Breast epithelium (tissue), 3 donors: ENCODE measurements around the gene FRMPD4.

ENCODE experiments used
- POLR2A ChIP-seq: fragments of 450-650 bp; IDR thresholded peaks from one replicate; pipeline ENCODE4 v1.6.1; 2016; ENCODE audit warnings: antibody characterized with exemption, mild to moderate bottlenecking, moderate library complexity
- POLR2AphosphoS5 ChIP-seq, 3 donors: sonication (generic); formaldehyde crosslinking; IDR thresholded peaks; one replicate each; pipeline ENCODE4 v1.6.1; 2017; ENCODE audit warnings: antibody characterized with exemption in 3 of 3

DNA sequence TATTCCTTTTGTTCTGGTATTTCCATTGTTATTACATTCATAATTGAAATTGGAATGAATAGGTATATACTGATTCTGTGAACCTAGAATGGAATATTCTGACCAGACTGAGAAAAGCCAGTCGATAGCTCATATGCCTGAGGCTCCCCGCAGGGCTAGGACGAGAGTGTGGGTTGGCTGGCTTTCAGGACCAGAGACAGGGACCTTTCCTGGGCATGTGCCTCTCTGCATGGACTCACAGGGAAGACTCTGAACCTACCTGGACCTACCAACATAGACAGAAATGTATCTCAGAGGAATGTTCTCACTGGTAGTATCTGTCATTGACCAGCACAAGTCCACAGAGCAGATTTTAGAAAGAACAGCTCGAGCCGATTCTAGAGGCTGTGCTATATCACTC, 214.6 kb downstream of the FRMPD4 start:
- TF ChIP-seq POLR2A (no peak), POLR2AphosphoS5 (IDR thresholded peaks at IDR 0.05) (no peak)
